SU-DHL-6 (cell line): ENCODE results near the gene ETFRF1.

Source experiments
- EZH2phosphoT487 ChIP-seq: fragments of 200-600 bp; sonication (generic), shearing (Covaris generic); conservative IDR thresholded peaks from 2 replicates; pipeline ENCODE4 v1.6.1; 2018; ENCODE audit warnings: mild to moderate bottlenecking, antibody characterized with exemption, low read length, moderate library complexity, mixed read lengths
- TF ChIP-seq, protein P1 (sequence below): fragments of 200-600 bp; sonication (generic); IDR thresholded peaks from one replicate; pipeline ENCODE4 v1.5.1; 2017; ENCODE audit warnings: antibody characterized with exemption, mild to moderate bottlenecking, low read length, moderate library complexity; ENCODE audit not compliant: insufficient read depth, poor library complexity, severe bottlenecking

- TF ChIP-seq, protein P1, sequence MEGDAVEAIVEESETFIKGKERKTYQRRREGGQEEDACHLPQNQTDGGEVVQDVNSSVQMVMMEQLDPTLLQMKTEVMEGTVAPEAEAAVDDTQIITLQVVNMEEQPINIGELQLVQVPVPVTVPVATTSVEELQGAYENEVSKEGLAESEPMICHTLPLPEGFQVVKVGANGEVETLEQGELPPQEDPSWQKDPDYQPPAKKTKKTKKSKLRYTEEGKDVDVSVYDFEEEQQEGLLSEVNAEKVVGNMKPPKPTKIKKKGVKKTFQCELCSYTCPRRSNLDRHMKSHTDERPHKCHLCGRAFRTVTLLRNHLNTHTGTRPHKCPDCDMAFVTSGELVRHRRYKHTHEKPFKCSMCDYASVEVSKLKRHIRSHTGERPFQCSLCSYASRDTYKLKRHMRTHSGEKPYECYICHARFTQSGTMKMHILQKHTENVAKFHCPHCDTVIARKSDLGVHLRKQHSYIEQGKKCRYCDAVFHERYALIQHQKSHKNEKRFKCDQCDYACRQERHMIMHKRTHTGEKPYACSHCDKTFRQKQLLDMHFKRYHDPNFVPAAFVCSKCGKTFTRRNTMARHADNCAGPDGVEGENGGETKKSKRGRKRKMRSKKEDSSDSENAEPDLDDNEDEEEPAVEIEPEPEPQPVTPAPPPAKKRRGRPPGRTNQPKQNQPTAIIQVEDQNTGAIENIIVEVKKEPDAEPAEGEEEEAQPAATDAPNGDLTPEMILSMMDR, result no peak
- no peak for TF ChIP-seq EZH2phosphoT487
These were observed 18.3 kb downstream of the ETFRF1 start for GRCh38 chr12:25213338-25213737.
